CD4-positive, alpha-beta T cell (primary cell): ENCODE results near the gene ERCC4. TPM values are rescaled to one million over a fixed set of nuclear protein-coding genes. Genes with fewer than 3 reads are reported as not detected.

Experiments used
- ATAC-seq: fragments of 200-7000 bp; cut with Tn5 transposase; one replicate; pipeline ENCODE4 v1.10.0; 2022; ENCODE audit warnings: mild to moderate bottlenecking; ENCODE audit not compliant: poor library complexity
- CTCF ChIA-PET: fragments of 350-600 bp; sonication (Branson Sonifier 250); formaldehyde crosslinking; loops from one replicate; lab custom pipeline; 2021; ENCODE audit warnings: antibody characterized with exemption, inconsistent platforms; lab: Charles Lee
- POLR2A ChIA-PET: fragments of 350-600 bp; sonication (Branson Sonifier 250); formaldehyde crosslinking; loops from one replicate; lab custom pipeline; 2021; ENCODE audit warnings: antibody characterized with exemption, inconsistent platforms; lab: Charles Lee
- DNase-seq, 14 experiments: peaks; one replicate each; pipeline ENCODE4 v3.0.0-alpha.2; 2013 to 2020; ENCODE audit warnings: mixed read lengths in 2 of 14
- H3K27ac ChIP-seq, 2 donors: one replicate each; pipeline versions ENCODE4 v1.5.1 to v1.7.0; 2013; ENCODE audit warnings: low read length in 2 of 2, low read depth in 1 of 2, mild to moderate bottlenecking in 1 of 2
- H3K27me3 ChIP-seq, 2 experiments: 1 replicate in 1 of 2; 2 replicates in 1 of 2; pipeline versions ENCODE4 v1.6.1 to v1.7.0; 2013; ENCODE audit warnings: low read length in 2 of 2, control low read depth in 1 of 2, mild to moderate bottlenecking in 1 of 2, moderate library complexity in 1 of 2; ENCODE audit not compliant: insufficient read depth in 2 of 2, control insufficient read depth in 1 of 2
- H3K36me3 ChIP-seq: one replicate; pipeline ENCODE4 v1.6.1; 2013; ENCODE audit warnings: low read length, control low read depth; ENCODE audit not compliant: insufficient read depth
- H3K4me1 ChIP-seq: one replicate; pipeline ENCODE4 v1.6.1; 2013; ENCODE audit warnings: low read length, control low read depth; ENCODE audit not compliant: insufficient read depth
- H3K4me3 ChIP-seq: one replicate; pipeline ENCODE4 v1.5.1; 2013; ENCODE audit warnings: mild to moderate bottlenecking, low read length, moderate library complexity
- H3K9me3 ChIP-seq, 2 experiments: 1 replicate in 1 of 2; 2 replicates in 1 of 2; pipeline versions ENCODE4 v1.6.1 to v1.7.0; 2013; ENCODE audit warnings: low read length in 2 of 2, mild to moderate bottlenecking in 2 of 2, control low read depth in 1 of 2, moderate library complexity in 1 of 2; ENCODE audit not compliant: control insufficient read depth in 1 of 2, insufficient read depth in 1 of 2
- H3K27ac Mint-ChIP-seq: one replicate; pipeline ENCODE4 v1.8.0; 2020; ENCODE audit warnings: mixed read lengths
- H3K27me3 Mint-ChIP-seq: one replicate; pipeline ENCODE4 v1.8.0; 2021; ENCODE audit warnings: mixed read lengths
- H3K36me3 Mint-ChIP-seq: one replicate; pipeline ENCODE4 v1.8.0; 2021; ENCODE audit warnings: low read depth, mixed read lengths
- H3K4me1 Mint-ChIP-seq: one replicate; pipeline ENCODE4 v1.8.0; 2021; ENCODE audit warnings: low read depth, mixed read lengths
- H3K4me3 Mint-ChIP-seq: one replicate; pipeline ENCODE4 v1.8.0; 2020; ENCODE audit warnings: mild to moderate bottlenecking, mixed read lengths
- H3K9me3 Mint-ChIP-seq: one replicate; pipeline ENCODE4 v1.8.0; 2020; ENCODE audit warnings: mixed read lengths
- intact Hi-C, 2 experiments: fragments of 100-400 bp; cut with DNase I in 1 of 2; cut with micrococcal nuclease in 1 of 2; formaldehyde crosslinking; loops; one replicate each; pipeline versions ENCODE4 v1.15.1 to v1.9.0; 2023 to 2025; cut with DNase I, micrococcal nuclease
- total RNA-seq, 174 experiments: library from RNA in 2 of 174; stranded (reverse) in 2 of 174; gene quantifications; one replicate each; pipeline ENCODE4 v1.2.3 and lab custom pipeline; 2021 to 2026
- TF ChIP-seq, protein P1 (sequence below): fragments of 200-600 bp; IDR thresholded peaks from one replicate; pipeline ENCODE4 v1.8.0; 2022; ENCODE audit warnings: antibody characterized with exemption, mild to moderate bottlenecking

ERCC4 gene
- total RNA-seq, 2 experiments from 2014 or later, result 8.5 to 10.1 TPM

DNA sequence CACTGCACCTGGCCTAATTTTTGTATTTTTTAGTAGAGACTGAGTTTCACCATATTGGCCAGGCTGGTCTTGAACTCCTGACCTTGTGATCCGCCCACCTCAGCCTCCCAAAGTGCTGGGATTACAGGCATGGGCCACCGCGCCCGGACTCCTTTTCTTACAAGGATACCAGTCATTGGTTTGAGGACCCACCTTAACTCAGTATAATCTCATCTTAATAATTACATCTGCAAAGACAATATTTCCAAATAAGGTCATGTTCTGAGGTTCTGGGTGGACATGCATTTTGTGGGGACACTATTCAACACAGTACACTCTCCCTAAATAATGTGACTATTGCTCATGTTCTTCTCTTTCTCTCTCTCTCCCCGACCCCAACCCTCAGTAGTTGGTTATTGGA, 63.7 kb downstream of the ERCC4 start:
- Mint-ChIP-seq H3K27me3 (no peaks in the 10 kb centered on the region), H3K36me3 (no peaks in the 10 kb centered on the region), H3K27ac (no peak overlapping the region), H3K4me1 (no peaks in the 10 kb centered on the region), H3K4me3 (no peak overlapping the region), H3K9me3 (peaks cover 8% of the 10 kb centered on the region)
- Histone ChIP-seq H3K27me3 (no peaks in the 10 kb centered on the region), H3K27ac (no peak overlapping the region), H3K4me1 (no peaks in the 10 kb centered on the region), H3K4me3 (no peak overlapping the region), H3K36me3 (no peaks in the 10 kb centered on the region), H3K9me3 (peaks cover 4 to 7% of the 10 kb centered on the region in 2 experiments)
- TF ChIP-seq, protein P1, sequence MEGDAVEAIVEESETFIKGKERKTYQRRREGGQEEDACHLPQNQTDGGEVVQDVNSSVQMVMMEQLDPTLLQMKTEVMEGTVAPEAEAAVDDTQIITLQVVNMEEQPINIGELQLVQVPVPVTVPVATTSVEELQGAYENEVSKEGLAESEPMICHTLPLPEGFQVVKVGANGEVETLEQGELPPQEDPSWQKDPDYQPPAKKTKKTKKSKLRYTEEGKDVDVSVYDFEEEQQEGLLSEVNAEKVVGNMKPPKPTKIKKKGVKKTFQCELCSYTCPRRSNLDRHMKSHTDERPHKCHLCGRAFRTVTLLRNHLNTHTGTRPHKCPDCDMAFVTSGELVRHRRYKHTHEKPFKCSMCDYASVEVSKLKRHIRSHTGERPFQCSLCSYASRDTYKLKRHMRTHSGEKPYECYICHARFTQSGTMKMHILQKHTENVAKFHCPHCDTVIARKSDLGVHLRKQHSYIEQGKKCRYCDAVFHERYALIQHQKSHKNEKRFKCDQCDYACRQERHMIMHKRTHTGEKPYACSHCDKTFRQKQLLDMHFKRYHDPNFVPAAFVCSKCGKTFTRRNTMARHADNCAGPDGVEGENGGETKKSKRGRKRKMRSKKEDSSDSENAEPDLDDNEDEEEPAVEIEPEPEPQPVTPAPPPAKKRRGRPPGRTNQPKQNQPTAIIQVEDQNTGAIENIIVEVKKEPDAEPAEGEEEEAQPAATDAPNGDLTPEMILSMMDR, result no peak
- DNase-seq, result no peak
- intact Hi-C loops, result no loop called here
- no peak for ATAC-seq
- CTCF ChIA-PET, result no interaction called here
- POLR2A ChIA-PET, result no interaction called here

GRCh38 chr16:13984794-13985193, 64.8 kb downstream of the ERCC4 start:
- ATAC-seq (no peak), DNase-seq (no peak)
- ChIA-PET POLR2A (no interaction called here), CTCF (no interaction called here)
- Mint-ChIP-seq H3K4me3 (no peak overlapping the region), H3K4me1 (no peaks in the 10 kb centered on the region), H3K36me3 (no peaks in the 10 kb centered on the region), H3K27me3 (no peaks in the 10 kb centered on the region), H3K9me3 (peaks cover 5% of the 10 kb centered on the region), H3K27ac (no peak overlapping the region)
- peaks cover 4 to 5% of the 10 kb centered on the region in 2 experiments for H3K9me3 ChIP-seq
- H3K27ac ChIP-seq, result no peak overlapping the region
- TF ChIP-seq, protein P1, result no peak
- H3K36me3 ChIP-seq, result no peaks in the 10 kb centered on the region
- no peaks in the 10 kb centered on the region for H3K4me1 ChIP-seq
- H3K4me3 ChIP-seq, result no peak overlapping the region
- intact Hi-C loops, result no loop called here
- no peaks in the 10 kb centered on the region for H3K27me3 ChIP-seq

- ChIA-PET CTCF (no interaction called here), POLR2A (no interaction called here)
- H3K27me3 ChIP-seq, result no peaks in the 10 kb centered on the region
- TF ChIP-seq, protein P1, result no peak
- H3K27ac ChIP-seq, result no peak overlapping the region
- intact Hi-C loops, result no loop called here
- H3K4me1 Mint-ChIP-seq, result no peaks in the 10 kb centered on the region
- H3K36me3 ChIP-seq, result no peaks in the 10 kb centered on the region
- H3K27ac Mint-ChIP-seq, result no peak overlapping the region
- H3K9me3 Mint-ChIP-seq, result no peaks in the 10 kb centered on the region
- no peaks in the 10 kb centered on the region for H3K36me3 Mint-ChIP-seq
- no peaks in the 10 kb centered on the region for H3K4me1 ChIP-seq
- no peak overlapping the region for H3K4me3 Mint-ChIP-seq
- no peak overlapping the region for H3K4me3 ChIP-seq
- H3K9me3 ChIP-seq, result no peaks in the 10 kb centered on the region
- DNase-seq, result no peak
- H3K27me3 Mint-ChIP-seq, result no peaks in the 10 kb centered on the region
- ATAC-seq, result no peak
Observed at GRCh38 chr16:13988038-13988437, 68.1 kb downstream of the ERCC4 start.
